ENCODE measurements around the gene SCAPER.

DNA sequence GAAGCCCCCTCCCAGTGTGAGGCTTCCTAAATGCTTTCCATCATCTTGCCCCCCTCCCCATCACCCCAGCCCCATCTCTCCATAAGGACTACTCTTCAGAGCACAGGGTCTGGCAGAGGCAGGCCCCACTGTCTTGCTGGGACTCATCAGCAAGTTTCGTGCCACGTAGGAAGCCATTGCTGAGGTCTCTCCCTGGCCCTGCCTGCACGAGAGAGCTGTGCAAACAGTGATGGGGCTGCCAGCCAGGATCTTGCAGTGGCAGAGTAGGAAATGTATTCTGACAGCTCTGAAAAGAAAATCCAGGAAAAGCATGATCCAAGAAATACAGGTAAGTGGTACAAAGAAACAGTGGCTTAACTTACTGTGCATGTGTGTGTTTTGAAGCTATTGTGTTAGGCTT lies 546.0 kb downstream of the SCAPER start:
- TF ChIP-seq, protein P1, sequence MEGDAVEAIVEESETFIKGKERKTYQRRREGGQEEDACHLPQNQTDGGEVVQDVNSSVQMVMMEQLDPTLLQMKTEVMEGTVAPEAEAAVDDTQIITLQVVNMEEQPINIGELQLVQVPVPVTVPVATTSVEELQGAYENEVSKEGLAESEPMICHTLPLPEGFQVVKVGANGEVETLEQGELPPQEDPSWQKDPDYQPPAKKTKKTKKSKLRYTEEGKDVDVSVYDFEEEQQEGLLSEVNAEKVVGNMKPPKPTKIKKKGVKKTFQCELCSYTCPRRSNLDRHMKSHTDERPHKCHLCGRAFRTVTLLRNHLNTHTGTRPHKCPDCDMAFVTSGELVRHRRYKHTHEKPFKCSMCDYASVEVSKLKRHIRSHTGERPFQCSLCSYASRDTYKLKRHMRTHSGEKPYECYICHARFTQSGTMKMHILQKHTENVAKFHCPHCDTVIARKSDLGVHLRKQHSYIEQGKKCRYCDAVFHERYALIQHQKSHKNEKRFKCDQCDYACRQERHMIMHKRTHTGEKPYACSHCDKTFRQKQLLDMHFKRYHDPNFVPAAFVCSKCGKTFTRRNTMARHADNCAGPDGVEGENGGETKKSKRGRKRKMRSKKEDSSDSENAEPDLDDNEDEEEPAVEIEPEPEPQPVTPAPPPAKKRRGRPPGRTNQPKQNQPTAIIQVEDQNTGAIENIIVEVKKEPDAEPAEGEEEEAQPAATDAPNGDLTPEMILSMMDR (IDR thresholded peaks at IDR 0.05; ENCODE audit: low read depth, low read length) = no peak
- TF ChIP-seq EZH2phosphoT487 (IDR thresholded peaks at IDR 0.05; ENCODE audit: low read depth) = no peak

Measured in OCI-LY3 (cell line).